Measurements from ENCODE around the gene LRCH1.

DNA sequence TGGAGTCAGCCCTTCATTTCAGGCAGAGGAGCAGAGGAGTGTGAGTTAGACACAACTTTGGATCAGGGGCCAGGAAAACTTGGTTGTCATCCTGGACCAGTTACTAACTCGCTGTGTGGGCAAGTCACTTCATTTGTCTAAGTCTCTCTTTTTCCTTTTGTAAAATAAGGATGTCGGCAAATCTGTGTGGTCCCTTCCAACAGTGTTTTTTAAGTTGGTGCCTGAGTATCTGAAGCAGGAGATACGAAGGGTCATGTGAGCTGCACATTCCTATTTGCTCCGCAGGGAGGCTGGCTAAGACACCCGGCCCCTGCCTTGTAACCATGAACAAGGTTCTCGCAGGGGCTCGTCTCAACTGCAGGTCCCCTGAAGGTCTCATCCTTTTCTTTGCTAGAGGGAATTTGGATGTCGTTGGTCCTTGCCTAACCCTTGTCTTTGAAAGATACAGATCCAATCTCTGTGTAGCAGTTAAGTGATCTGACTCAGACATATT lies 64.3 kb downstream of the LRCH1 start:
- TF ChIP-seq, protein P1, sequence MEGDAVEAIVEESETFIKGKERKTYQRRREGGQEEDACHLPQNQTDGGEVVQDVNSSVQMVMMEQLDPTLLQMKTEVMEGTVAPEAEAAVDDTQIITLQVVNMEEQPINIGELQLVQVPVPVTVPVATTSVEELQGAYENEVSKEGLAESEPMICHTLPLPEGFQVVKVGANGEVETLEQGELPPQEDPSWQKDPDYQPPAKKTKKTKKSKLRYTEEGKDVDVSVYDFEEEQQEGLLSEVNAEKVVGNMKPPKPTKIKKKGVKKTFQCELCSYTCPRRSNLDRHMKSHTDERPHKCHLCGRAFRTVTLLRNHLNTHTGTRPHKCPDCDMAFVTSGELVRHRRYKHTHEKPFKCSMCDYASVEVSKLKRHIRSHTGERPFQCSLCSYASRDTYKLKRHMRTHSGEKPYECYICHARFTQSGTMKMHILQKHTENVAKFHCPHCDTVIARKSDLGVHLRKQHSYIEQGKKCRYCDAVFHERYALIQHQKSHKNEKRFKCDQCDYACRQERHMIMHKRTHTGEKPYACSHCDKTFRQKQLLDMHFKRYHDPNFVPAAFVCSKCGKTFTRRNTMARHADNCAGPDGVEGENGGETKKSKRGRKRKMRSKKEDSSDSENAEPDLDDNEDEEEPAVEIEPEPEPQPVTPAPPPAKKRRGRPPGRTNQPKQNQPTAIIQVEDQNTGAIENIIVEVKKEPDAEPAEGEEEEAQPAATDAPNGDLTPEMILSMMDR (IDR thresholded peaks at IDR 0.05), result no peak
- no peak for TF ChIP-seq EZH2 (IDR thresholded peaks at IDR 0.05)
- TF ChIP-seq EZH2phosphoT487 (IDR thresholded peaks at IDR 0.05), result no peak
